Cardiac muscle cell (in vitro differentiated cells and primary cell): ENCODE data around the gene ELAPOR1. TPM values are rescaled to one million over a fixed set of nuclear protein-coding genes. Genes with fewer than 3 reads are reported as not detected.
"Not testable (repeated sequence)": the region's sequence is repeated elsewhere in the genome, so short reads cannot be mapped to it uniquely, and the experiment has no call there.

ENCODE experiments used
- DNase-seq, 2 donors: peaks; one replicate each; pipeline versions ENCODE4 v3.0.0 to v3.0.0-alpha.2; 2010 to 2017; ENCODE audit warnings: low read depth in 1 of 2, low spot score in 1 of 2
- H3K27ac ChIP-seq: fragments of 200-600 bp; sonication (generic); 2 replicates; pipeline ENCODE4 v1.5.1; 2016
- H3K27me3 ChIP-seq: fragments of 200-600 bp; sonication (generic); 2 replicates; pipeline ENCODE4 v1.6.0; 2016; ENCODE audit warnings: control low read depth
- H3K36me3 ChIP-seq: fragments of 200-600 bp; sonication (generic); 2 replicates; pipeline ENCODE4 v1.5.1; 2016; ENCODE audit warnings: control low read depth
- H3K4me1 ChIP-seq: fragments of 200-600 bp; sonication (generic); 2 replicates; pipeline ENCODE4 v1.8.1; 2017; ENCODE audit warnings: low read depth, mild to moderate bottlenecking, mixed run types
- H3K4me3 ChIP-seq: fragments of 200-600 bp; sonication (generic); 2 replicates; pipeline ENCODE4 v1.5.1; 2016; ENCODE audit warnings: mild to moderate bottlenecking
- H3K9me3 ChIP-seq: fragments of 200-600 bp; sonication (generic); 2 replicates; pipeline ENCODE4 v1.5.1; 2017; ENCODE audit warnings: low read depth, mild to moderate bottlenecking, control low read depth
- polyA plus RNA-seq: library from polyadenylated mRNA; unstranded; fragments of >200 nt; fragmentation: Nextera tagmentation; extraction: Ambion mirVana; gene quantifications from 2 replicates; pipeline ENCODE4 v1.2.1, GENCODE V29; 2016
- total RNA-seq: library from RNA; depleted of rRNA; stranded (reverse); fragments of >200 nt; gene quantifications from 2 replicates; pipeline ENCODE4 v1.2.3, GENCODE V29; 2016
- TF ChIP-seq, protein P1 (sequence below): IDR thresholded peaks from 2 replicates; pipeline ENCODE4 v1.5.1; 2012; ENCODE audit warnings: low read depth, mild to moderate bottlenecking, low read length

Gene ELAPOR1
- total and polyA plus RNA-seq, 2 experiments from 2014 or later = not detected

DNA sequence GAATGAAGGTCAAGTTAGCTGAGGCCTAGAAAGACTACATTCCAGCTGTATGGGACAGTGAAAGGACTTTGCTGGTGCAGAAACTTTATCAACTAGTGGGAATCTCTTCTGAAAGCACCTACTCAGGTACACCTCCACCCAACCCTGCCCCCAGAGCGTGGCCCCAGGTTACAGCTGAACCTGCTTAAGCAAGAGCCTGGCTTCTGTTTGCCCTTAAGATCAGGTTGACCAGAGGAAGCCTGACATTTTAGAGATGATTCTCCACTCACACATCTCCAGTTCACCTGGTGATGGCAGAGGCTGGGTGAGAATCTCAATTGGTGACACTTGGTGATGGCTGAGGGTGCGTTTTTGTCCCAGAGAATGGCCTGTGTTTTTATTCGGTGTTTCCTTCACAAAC is 24.0 kb downstream of the ELAPOR1 start:
- DNase-seq = no peak
- H3K4me1 ChIP-seq = no peaks in the 10 kb centered on the region
- H3K27ac ChIP-seq = no peak overlapping the region
- H3K4me3 ChIP-seq = no peak overlapping the region
- H3K36me3 ChIP-seq = no peaks in the 10 kb centered on the region
- TF ChIP-seq, protein P1, sequence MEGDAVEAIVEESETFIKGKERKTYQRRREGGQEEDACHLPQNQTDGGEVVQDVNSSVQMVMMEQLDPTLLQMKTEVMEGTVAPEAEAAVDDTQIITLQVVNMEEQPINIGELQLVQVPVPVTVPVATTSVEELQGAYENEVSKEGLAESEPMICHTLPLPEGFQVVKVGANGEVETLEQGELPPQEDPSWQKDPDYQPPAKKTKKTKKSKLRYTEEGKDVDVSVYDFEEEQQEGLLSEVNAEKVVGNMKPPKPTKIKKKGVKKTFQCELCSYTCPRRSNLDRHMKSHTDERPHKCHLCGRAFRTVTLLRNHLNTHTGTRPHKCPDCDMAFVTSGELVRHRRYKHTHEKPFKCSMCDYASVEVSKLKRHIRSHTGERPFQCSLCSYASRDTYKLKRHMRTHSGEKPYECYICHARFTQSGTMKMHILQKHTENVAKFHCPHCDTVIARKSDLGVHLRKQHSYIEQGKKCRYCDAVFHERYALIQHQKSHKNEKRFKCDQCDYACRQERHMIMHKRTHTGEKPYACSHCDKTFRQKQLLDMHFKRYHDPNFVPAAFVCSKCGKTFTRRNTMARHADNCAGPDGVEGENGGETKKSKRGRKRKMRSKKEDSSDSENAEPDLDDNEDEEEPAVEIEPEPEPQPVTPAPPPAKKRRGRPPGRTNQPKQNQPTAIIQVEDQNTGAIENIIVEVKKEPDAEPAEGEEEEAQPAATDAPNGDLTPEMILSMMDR = no peak
- H3K27me3 ChIP-seq = no peaks in the 10 kb centered on the region
- no peaks in the 10 kb centered on the region for H3K9me3 ChIP-seq

DNA sequence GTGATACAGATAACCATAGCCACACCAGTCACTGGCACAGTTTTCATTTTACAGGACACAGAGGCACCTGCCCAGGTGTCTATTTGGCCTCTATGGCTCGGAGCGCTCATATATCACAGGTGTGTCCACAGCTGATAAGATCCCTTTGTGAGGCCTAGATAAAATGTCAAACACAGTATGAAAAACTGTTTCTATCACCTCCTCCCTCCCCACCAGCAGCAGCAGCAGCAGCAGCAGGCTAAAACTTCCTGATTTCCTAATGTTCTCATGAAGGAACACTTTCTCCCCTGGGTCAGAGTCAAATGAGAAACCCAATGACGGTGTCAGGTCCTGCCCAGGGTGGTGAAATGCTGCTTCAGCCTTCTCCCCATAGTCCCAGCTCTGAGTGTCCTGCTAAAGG is 24.4 kb downstream of the ELAPOR1 start:
- Histone ChIP-seq H3K4me1 (no peaks in the 10 kb centered on the region), H3K9me3 (no peaks in the 10 kb centered on the region), H3K27ac (no peak overlapping the region), H3K36me3 (no peaks in the 10 kb centered on the region), H3K27me3 (no peaks in the 10 kb centered on the region), H3K4me3 (no peak overlapping the region)
- DNase-seq = no peak
- TF ChIP-seq, protein P1 = no peak

DNA sequence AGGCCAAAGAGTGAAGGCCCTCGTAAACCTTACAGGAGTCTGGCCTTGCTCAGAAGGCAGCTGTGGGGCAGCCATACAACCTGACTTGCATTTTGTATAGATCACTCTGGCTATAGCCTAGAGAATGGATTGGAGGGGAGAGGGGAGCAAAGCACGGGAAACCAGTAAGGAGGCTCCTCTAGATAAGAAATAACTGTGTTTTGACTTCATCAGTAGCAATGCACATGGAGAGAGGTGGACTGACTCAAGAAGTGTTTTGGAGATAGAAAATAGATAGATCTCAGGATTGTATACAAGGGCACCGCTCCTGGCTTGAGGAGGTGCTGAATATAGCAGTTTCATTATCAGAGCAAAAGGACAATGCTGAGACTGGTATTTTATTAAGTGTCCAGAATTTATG is 26.5 kb downstream of the ELAPOR1 start:
- Histone ChIP-seq H3K4me1 (no peaks in the 10 kb centered on the region), H3K27me3 (no peaks in the 10 kb centered on the region), H3K9me3 (no peaks in the 10 kb centered on the region), H3K4me3 (no peak overlapping the region), H3K36me3 (no peaks in the 10 kb centered on the region), H3K27ac (no peak overlapping the region)
- no peak for DNase-seq
- TF ChIP-seq, protein P1 = no peak

DNA sequence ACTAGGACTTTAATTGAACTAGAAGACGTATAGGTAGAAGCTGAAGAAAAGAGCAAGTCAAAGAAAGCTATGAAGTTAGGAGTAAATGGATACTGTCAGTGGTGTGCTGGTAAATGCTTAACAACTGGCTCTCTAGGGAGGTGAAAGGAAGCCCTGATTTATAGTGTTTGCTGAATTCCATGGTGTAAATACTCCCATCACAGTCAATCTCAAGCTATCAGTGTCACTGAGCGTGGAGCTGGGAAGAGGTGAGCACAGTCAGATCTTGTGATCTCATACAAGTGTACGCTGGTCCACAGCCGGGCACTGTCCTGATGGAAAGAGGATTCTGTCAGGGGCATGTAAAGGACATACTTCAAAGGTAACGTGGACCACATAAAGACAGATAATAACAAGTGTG is 28.3 kb downstream of the ELAPOR1 start:
- Histone ChIP-seq H3K9me3 (no peaks in the 10 kb centered on the region), H3K27me3 (no peaks in the 10 kb centered on the region), H3K36me3 (no peaks in the 10 kb centered on the region), H3K4me1 (no peaks in the 10 kb centered on the region), H3K4me3 (no peak overlapping the region), H3K27ac (no peak overlapping the region)
- TF ChIP-seq, protein P1 = no peak
- no peak for DNase-seq

DNA sequence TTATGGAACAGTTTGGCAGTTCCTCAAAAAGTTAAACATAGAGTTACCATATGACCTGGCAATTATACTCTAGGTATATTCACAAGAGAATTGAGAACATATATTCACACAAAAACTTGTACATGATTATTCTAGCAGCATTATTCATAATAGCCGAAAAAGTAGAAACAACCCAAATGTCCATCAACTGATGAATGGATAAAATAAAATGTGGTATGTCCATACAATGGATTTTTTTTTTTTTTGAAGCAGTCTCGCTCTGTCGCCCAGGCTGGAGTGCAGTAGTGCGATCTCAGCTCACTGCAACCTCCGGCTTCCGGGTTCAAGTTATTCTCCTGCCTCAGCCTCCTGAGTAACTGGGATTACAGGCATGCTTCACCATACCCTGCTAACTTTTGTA is 28.8 kb downstream of the ELAPOR1 start:
- not testable (repeated sequence) for H3K4me3 ChIP-seq, H3K4me1 ChIP-seq, H3K9me3 ChIP-seq, H3K27me3 ChIP-seq, H3K27ac ChIP-seq, DNase-seq, H3K36me3 ChIP-seq

DNA sequence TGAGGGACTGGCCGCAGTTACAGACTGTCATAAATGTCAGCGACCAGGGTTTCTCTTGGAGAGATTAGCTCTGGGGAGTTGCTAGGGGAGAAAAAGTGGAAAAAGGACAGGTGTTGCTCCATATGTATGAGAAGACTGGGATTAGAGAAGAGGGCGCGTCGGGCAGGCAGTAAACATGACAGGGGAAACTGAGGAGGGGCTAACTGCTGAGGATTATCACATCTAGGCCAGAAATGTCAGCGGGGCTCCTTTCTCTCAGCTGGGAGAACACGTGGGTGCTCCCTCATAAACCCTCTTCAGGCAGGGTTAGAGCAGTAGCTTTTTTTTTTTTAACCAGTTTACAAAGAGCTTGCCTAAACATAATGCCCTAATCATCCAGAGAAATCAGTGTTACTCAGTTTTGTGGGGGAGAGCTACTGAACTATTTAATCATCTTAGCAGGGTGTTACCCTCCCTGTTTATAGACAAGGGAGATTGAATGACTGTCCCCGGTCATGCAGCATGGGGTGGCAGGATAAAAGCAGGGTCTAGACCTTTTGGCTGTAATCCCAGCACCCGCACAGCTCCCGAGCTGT is 35.2 kb downstream of the ELAPOR1 start:
- Histone ChIP-seq H3K27ac (no peak overlapping the region), H3K4me1 (no peaks in the 10 kb centered on the region), H3K36me3 (no peaks in the 10 kb centered on the region), H3K27me3 (no peaks in the 10 kb centered on the region), H3K4me3 (no peak overlapping the region), H3K9me3 (no peaks in the 10 kb centered on the region)
- no peak for DNase-seq
- TF ChIP-seq, protein P1 = no peak
